Heart right ventricle (tissue), 16 donors: ENCODE results near the gene EIF4E3. TPM values are rescaled to one million over a fixed set of nuclear protein-coding genes. Genes with fewer than 3 reads are reported as not detected.

Experiments
- ATAC-seq, 8 donors: fragments of 200-7000 bp; cut with Tn5 transposase; one replicate each; pipeline ENCODE4 v1.9.1; 2020; ENCODE audit warnings: mild to moderate bottlenecking in 8 of 8, moderate library complexity in 8 of 8, moderate number of reproducible peaks in 1 of 8
- DNase-seq, 2 donors: peaks; one replicate each; pipeline ENCODE4 v3.0.0-alpha.2; 2020
- H3K27ac ChIP-seq, 10 donors: fragments of 200-600 bp; sonication (generic) in 2 of 10; one replicate each; pipeline versions ENCODE4 v1.5.0 to v1.8.0; 2020 to 2022; ENCODE audit warnings: mild to moderate bottlenecking in 3 of 10
- H3K27me3 ChIP-seq, 7 donors: fragments of 200-600 bp; one replicate each; pipeline ENCODE4 v1.8.0; 2021 to 2022; ENCODE audit warnings: mild to moderate bottlenecking in 2 of 7
- H3K36me3 ChIP-seq, 9 donors: fragments of 200-600 bp; sonication (generic) in 1 of 9; one replicate each; pipeline versions ENCODE4 v1.5.0 to v1.8.0; 2020 to 2022; ENCODE audit warnings: mild to moderate bottlenecking in 2 of 9
- H3K4me1 ChIP-seq, 9 donors: fragments of 200-600 bp; sonication (generic) in 1 of 9; one replicate each; pipeline versions ENCODE4 v1.5.0 to v1.8.0; 2020 to 2022; ENCODE audit warnings: mild to moderate bottlenecking in 4 of 9
- H3K4me3 ChIP-seq, 10 donors: fragments of 200-600 bp; sonication (generic) in 2 of 10; one replicate each; pipeline versions ENCODE4 v1.5.0 to v1.8.0; 2020 to 2022; ENCODE audit warnings: mild to moderate bottlenecking in 7 of 10, moderate library complexity in 2 of 10
- H3K9me3 ChIP-seq, 11 donors: fragments of 200-600 bp in 10 of 11; sonication (generic) in 2 of 11; one replicate each; pipeline versions ENCODE4 v1.5.0 to v1.8.0; 2013 to 2022; ENCODE audit warnings: mild to moderate bottlenecking in 2 of 11, control low read depth in 1 of 11, moderate library complexity in 1 of 11
- CTCF ChIP-seq, 9 donors: fragments of 200-600 bp; sonication (generic) in 2 of 9; IDR thresholded peaks; one replicate each; pipeline versions ENCODE4 v1.5.0 to v1.8.0; 2021 to 2022; ENCODE audit warnings: antibody characterized with exemption in 9 of 9, mild to moderate bottlenecking in 5 of 9, moderate library complexity in 1 of 9
- WGBS, 2 donors: extraction: QIAGEN DNeasy Blood & Tissue Kit; methylation state at CpG; one replicate each; pipeline ENCODE4 v1.1.7; 2013; ENCODE audit warnings: inconsistent platforms in 1 of 2; 5-methylcytosine and 5-hydroxymethylcytosine counted together
- intact Hi-C, 10 donors: fragments of 100-400 bp; cut with DNase I; formaldehyde crosslinking; loops; one replicate each; pipeline versions ENCODE4 v1.11.1 to v1.14.2; 2022
- polyA plus RNA-seq, 2 donors: library from polyadenylated mRNA; stranded (reverse); fragments of 200-250 nt; gene quantifications; one replicate each; pipeline ENCODE4 v1.2.3, GENCODE V29; 2013
- total RNA-seq, 10 donors: library from RNA; stranded (reverse); fragmentation: NEBNext Ultra II Directional in 3 of 10; extraction: Animal tissue kit (Norgen Biotek cat#: 25700) in 3 of 10; gene quantifications; one replicate each; pipeline versions ENCODE4 v1.2.1 to v1.2.4, GENCODE V29; 2021 to 2023
- donor health status: Arrhythmogenic right ventricular cardiomyopathy.
- donor health status: ischemic (EF 13 %, LVEDD 7.1; RV severe dilation, severe dysfunction).
- donor health status: healthy with polysubstance abuse.
- donor health status: DM: no; HTN: yes; CAD: no.
- donor health status: DM: no; HTN: no; CAD: no.
- donor health status: ischemic (EF 25% LVEDD 6.9; RV normal size, moderate dysfunction).
- donor health status: ischemic (EF 25% LVEDD 5.7; RV mildly dilated, moderate dysfunction).
- donor health status: healthy.
- donor health status: DM: yes; HTN: yes; CAD: no.
- donor health status: Ischemic cardiomyopathy.
- donor health status: ischemic (EF 35%, LVEDD 5.7; RV mildly dilated, moderate dysfunction).
- donor health status: nonischemic (EF 11% LVEDD 7.7; RV severe dilation, severe dysfunction).
- donor health status: DM: yes; HTN: yes; CAD: no.
- donor health status: PGD.
- donor health status: ischemic (EF 29% LVEDD 5.4; RV normal size, mild dysfunction).
- donor health status: nonischemic (EF 23%, LVEDD 6.1; RV moderate dilation, normal function).

The EIF4E3 gene
- total and polyA plus RNA-seq, 12 donors: 12.9 to 58.1 (median 52.5) TPM

GRCh38 chr3:71753701-71754609 is 28.8 kb upstream of the EIF4E3 start, which contains the start of gene GPR27:
Gene GPR27 (plus strand): TSS chr3:71753855. CDS start chr3:71754050, 195 bp downstream.
- Histone ChIP-seq H3K4me1 (peaks cover 0 to 12% (median 0%) of the 10 kb centered on the region in 9 donors), H3K27me3 (peaks cover 0 to 60% (median 38%) of the 10 kb centered on the region in 7 donors), H3K4me3 (peak within 1 kb of the TSS in 9 of 10 donors; percentile 27 to 59 (median 50)), H3K9me3 (no peaks in the 10 kb centered on the region), H3K27ac (peak within 1 kb of the TSS in 1 of 10 donors; percentile 75), H3K36me3 (no peaks in the 10 kb centered on the region)
- DNase-seq (peak in 1 of 2 donors; percentile 20), ATAC-seq (peak in 5 of 8 donors; percentile 44 to 61 (median 55))
- TF ChIP-seq CTCF (IDR thresholded peaks at IDR 0.05): no peak
- intact Hi-C loops: no loop called here
- WGBS, 2 donors: 0 to 2% methylated on average over 102 to 131 of the region's 131 CpGs

GRCh38 chr3:71752831-71753700 is 27.9 kb upstream of the EIF4E3 start:
- no peak for TF ChIP-seq CTCF (IDR thresholded peaks at IDR 0.05)
- DNase-seq (no peak), ATAC-seq (peak in 2 of 8 donors; percentile 11 to 23)
- H3K27ac ChIP-seq: peak overlapping the region in 1 of 10 donors; percentile 57
- WGBS, 2 donors: 8 to 10% methylated on average over 56 to 67 of the region's 68 CpGs
- peaks cover 0 to 59% (median 38%) of the 10 kb centered on the region in 7 donors for H3K27me3 ChIP-seq
- no peaks in the 10 kb centered on the region for H3K36me3 ChIP-seq
- H3K9me3 ChIP-seq: no peaks in the 10 kb centered on the region
- intact Hi-C loops: no loop called here
- peaks cover 0 to 12% (median 0%) of the 10 kb centered on the region in 9 donors for H3K4me1 ChIP-seq
- H3K4me3 ChIP-seq: peak overlapping the region in 9 of 10 donors; percentile 27 to 59 (median 50)

GRCh38 chr3:71751602-71752001 is 26.4 kb upstream of the EIF4E3 start:
- DNase-seq: no peak
- TF ChIP-seq CTCF (IDR thresholded peaks at IDR 0.05): no peak
- WGBS, 2 donors: 93% methylated on average over 4 of the region's 4 CpGs

GRCh38 chr3:71744738-71745137 is 19.5 kb upstream of the EIF4E3 start:
- H3K4me3 ChIP-seq: no peak overlapping the region
- ATAC-seq: no peak
- no peaks in the 10 kb centered on the region for H3K36me3 ChIP-seq
- H3K27ac ChIP-seq: no peak overlapping the region
- no peak for TF ChIP-seq CTCF (IDR thresholded peaks at IDR 0.05)
- H3K9me3 ChIP-seq: peaks cover 0 to 38% (median 25%) of the 10 kb centered on the region in 11 donors
- intact Hi-C loops: no loop called here
- no peak for DNase-seq
- H3K4me1 ChIP-seq: no peaks in the 10 kb centered on the region
- whole genome bisulfite sequencing, 2 donors: 85 to 91% methylated on average over 3 of the region's 3 CpGs
- no peaks in the 10 kb centered on the region for H3K27me3 ChIP-seq

More at GRCh38 chr3:71751602-71752001, 26.4 kb upstream of the EIF4E3 start:
- intact Hi-C loops: no loop called here
- Histone ChIP-seq H3K9me3 (no peaks in the 10 kb centered on the region), H3K4me1 (peaks cover 0 to 12% (median 0%) of the 10 kb centered on the region in 9 donors), H3K27ac (no peak overlapping the region), H3K36me3 (no peaks in the 10 kb centered on the region), H3K4me3 (no peak overlapping the region), H3K27me3 (peaks cover 0 to 45% (median 28%) of the 10 kb centered on the region in 7 donors)
- ATAC-seq: no peak
